Activated CD4-positive, alpha-beta T cell treated with anti-CD3 and anti-CD28 coated beads, Interleukin-2, amount 50 U/mL, for 24 hours (primary cell): ENCODE data around the gene PRSS8.

Experiments used
- DNase-seq, 2 donors: peaks; one replicate each; pipeline ENCODE4 v3.0.0-alpha.2; 2020; ENCODE audit warnings: low read depth in 1 of 2, low spot score in 1 of 2

Gene PRSS8

DNA sequence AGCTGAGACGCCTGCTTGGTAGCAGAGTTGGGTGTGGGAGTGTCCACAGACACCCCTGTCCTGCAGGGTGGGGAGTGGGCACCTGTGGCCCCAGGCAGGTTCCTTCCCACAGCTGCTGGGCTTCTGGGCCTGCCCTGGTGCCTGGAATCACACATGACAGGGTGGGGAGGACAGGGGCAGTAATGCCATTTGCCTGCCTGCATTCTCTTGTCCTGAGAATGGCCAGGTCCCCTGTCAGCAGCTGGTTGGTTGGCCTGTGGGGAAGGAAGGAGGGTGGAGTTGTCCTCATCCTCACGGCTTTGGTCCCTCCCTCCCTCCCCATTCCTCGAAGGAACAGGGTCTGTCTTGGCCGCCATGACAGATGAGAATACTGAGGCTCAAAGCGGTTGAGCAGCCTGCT lies 52.0 kb downstream of the PRSS8 start:
- DNase-seq = no peak

DNA sequence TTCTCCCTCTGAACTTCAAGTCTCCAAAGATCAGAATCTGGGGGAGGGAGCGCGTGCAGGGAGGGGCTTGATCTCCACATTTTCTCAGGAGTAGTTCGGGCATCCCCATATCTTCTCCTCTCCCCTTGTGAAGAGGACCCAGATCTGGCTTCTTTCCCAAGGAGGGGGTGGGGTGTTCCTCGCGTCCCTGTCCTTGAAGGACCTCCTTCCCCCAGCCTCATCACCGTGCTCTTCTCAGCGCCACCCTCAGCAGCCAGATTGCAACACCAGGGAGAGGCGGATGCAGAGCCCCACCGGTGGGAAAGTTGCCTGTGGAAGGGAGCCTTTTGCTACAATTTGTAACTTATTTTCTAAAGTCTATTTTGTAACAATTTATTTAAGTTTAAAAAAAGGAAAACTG lies 52.4 kb downstream of the PRSS8 start:
- no peak for DNase-seq

DNA sequence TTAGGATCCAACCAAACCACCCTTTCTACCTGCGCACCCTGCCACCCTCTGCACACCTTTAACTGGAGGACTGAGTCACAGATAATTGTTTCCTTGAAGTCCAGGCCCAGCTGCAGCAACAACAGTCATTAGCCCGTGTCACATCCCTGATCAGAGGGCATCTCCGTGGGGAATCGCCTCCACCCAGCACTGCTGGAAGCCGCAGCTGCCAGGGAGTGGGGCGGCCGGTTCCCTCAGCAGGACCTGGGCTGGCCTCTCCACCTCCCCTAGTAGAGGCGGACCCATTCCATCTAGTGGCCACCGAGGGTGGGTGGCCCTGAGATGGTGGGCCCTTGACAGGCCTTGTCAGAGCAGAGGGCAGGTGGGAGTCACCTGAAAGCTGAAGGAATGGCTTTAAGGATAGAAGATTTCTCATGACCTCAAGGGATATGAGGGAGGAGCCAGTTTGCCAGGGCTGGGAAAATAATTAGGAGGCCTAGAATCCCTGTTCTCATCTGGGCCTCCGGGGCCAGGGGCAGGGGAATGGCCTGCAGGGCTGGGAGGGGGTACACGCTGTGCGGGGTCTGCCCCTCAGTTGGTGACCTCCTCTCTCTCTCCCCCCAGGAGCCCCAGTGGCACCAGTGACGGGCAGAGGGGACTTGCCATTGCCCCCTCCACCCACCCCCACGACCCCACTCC lies 53.0 kb downstream of the PRSS8 start:
- no peak for DNase-seq
